WTC11 (cell line): ENCODE results near the gene RBM43. TPM values are rescaled to one million over a fixed set of nuclear protein-coding genes. Genes with fewer than 3 reads are reported as not detected.

ENCODE experiments used
- ATAC-seq: fragments of 200-7000 bp; cut with Tn5 transposase; 2 replicates; pipeline ENCODE4 v1.10.0; 2021; ENCODE audit warnings: mild to moderate bottlenecking, moderate library complexity
- CTCF ChIA-PET: fragments of 300-600 bp; sonication (Branson Sonifier 250); formaldehyde crosslinking; loops from one replicate; lab custom pipeline; 2021; ENCODE audit warnings: antibody characterized with exemption; lab: Charles Lee
- POLR2A ChIA-PET: fragments of 350-600 bp; sonication (Branson Sonifier 250); formaldehyde crosslinking; loops from one replicate; lab custom pipeline; 2021; ENCODE audit warnings: antibody characterized with exemption; lab: Charles Lee
- DNase-seq: peaks from one replicate; pipeline ENCODE4 v3.0.0; 2021; ENCODE audit warnings: low spot score
- H3K27ac Mint-ChIP-seq: 2 replicates; pipeline ENCODE4 v1.8.0; 2021; ENCODE audit warnings: mixed read lengths
- H3K27me3 Mint-ChIP-seq: 2 replicates; pipeline ENCODE4 v1.8.0; 2021; ENCODE audit warnings: low read depth, mild to moderate bottlenecking, moderate library complexity, mixed read lengths
- H3K36me3 Mint-ChIP-seq: 2 replicates; pipeline ENCODE4 v1.8.0; 2021; ENCODE audit warnings: mixed read lengths
- H3K4me1 Mint-ChIP-seq: 2 replicates; pipeline ENCODE4 v1.8.0; 2022; ENCODE audit warnings: mixed read lengths
- H3K4me3 Mint-ChIP-seq: 2 replicates; pipeline ENCODE4 v1.8.0; 2021; ENCODE audit warnings: mild to moderate bottlenecking, moderate library complexity, mixed read lengths
- H3K9me3 Mint-ChIP-seq: 2 replicates; pipeline ENCODE4 v1.8.0; 2021; ENCODE audit warnings: mixed read lengths
- ATF6 ChIP-seq: sonication (generic); formaldehyde crosslinking; IDR thresholded peaks from 2 replicates; pipeline ENCODE4 v1.8.1; 2023; ENCODE audit warnings: mild to moderate bottlenecking, missing genetic modification reagents
- CBFB ChIP-seq: sonication (generic); formaldehyde crosslinking; IDR thresholded peaks from 2 replicates; pipeline ENCODE4 v1.8.1; 2022; ENCODE audit warnings: mild to moderate bottlenecking, low read depth, missing genetic modification reagents
- CREB1 ChIP-seq: sonication (generic); formaldehyde crosslinking; IDR thresholded peaks from 2 replicates; pipeline ENCODE4 v1.8.0; 2023; ENCODE audit warnings: mild to moderate bottlenecking, missing genetic modification reagents
- CREM ChIP-seq: sonication (generic); formaldehyde crosslinking; IDR thresholded peaks from 2 replicates; pipeline ENCODE4 v1.8.1; 2022; ENCODE audit warnings: mild to moderate bottlenecking, missing genetic modification reagents, moderate library complexity
- E2F4 ChIP-seq: sonication (generic); formaldehyde crosslinking; IDR thresholded peaks from 2 replicates; pipeline ENCODE4 v1.8.1; 2022; ENCODE audit warnings: low read depth, mild to moderate bottlenecking, moderate library complexity, missing genetic modification reagents, borderline replicate concordance
- E2F5 ChIP-seq: sonication (generic); formaldehyde crosslinking; IDR thresholded peaks from 2 replicates; pipeline ENCODE4 v1.8.1; 2022; ENCODE audit warnings: mild to moderate bottlenecking, moderate library complexity, missing genetic modification reagents
- ELF4 ChIP-seq: sonication (generic); formaldehyde crosslinking; IDR thresholded peaks from 2 replicates; pipeline ENCODE4 v1.8.1; 2022; ENCODE audit warnings: low read depth, mild to moderate bottlenecking, moderate library complexity, missing genetic modification reagents
- ESRRA ChIP-seq: sonication (generic); formaldehyde crosslinking; IDR thresholded peaks from 2 replicates; pipeline ENCODE4 v1.8.1; 2022; ENCODE audit warnings: mild to moderate bottlenecking, missing genetic modification reagents, borderline replicate concordance
- ETV6 ChIP-seq: sonication (generic); formaldehyde crosslinking; IDR thresholded peaks from 2 replicates; pipeline ENCODE4 v1.8.1; 2022; ENCODE audit warnings: mild to moderate bottlenecking, missing genetic modification reagents
- FOXK1 ChIP-seq: sonication (generic); formaldehyde crosslinking; IDR thresholded peaks from 2 replicates; pipeline ENCODE4 v1.8.0; 2022; ENCODE audit warnings: mild to moderate bottlenecking, moderate library complexity, missing genetic modification reagents
- GRHL2 ChIP-seq: fragments of 250-450 bp; sonication (Bioruptor Pico); IDR thresholded peaks from 2 replicates; pipeline ENCODE4 v1.8.0; 2022; ENCODE audit warnings: mild to moderate bottlenecking, moderate library complexity; ENCODE audit not compliant: insufficient replicate concordance, severe bottlenecking
- JAZF1 ChIP-seq: fragments of 250-450 bp; sonication (Bioruptor Pico); IDR thresholded peaks from 2 replicates; pipeline ENCODE4 v1.9.0; 2021; ENCODE audit warnings: moderate library complexity, mild to moderate bottlenecking, inconsistent platforms
- MYBL2 ChIP-seq: sonication (generic); formaldehyde crosslinking; IDR thresholded peaks from 2 replicates; pipeline ENCODE4 v1.8.1; 2023; ENCODE audit warnings: mild to moderate bottlenecking, moderate library complexity, missing genetic modification reagents
- NR3C1 ChIP-seq: sonication (generic); formaldehyde crosslinking; conservative IDR thresholded peaks from 2 replicates; pipeline ENCODE4 v1.8.1; 2023; ENCODE audit warnings: low read depth, mild to moderate bottlenecking, missing genetic modification reagents
- OVOL2 ChIP-seq: fragments of 250-450 bp; sonication (Bioruptor Pico); IDR thresholded peaks from 2 replicates; pipeline ENCODE4 v1.9.0; 2021; ENCODE audit warnings: mild to moderate bottlenecking, borderline replicate concordance
- PRRX2 ChIP-seq: fragments of 250-450 bp; sonication (Bioruptor Pico); IDR thresholded peaks from 2 replicates; pipeline ENCODE4 v1.8.0; 2021; ENCODE audit warnings: mild to moderate bottlenecking
- SP1 ChIP-seq: sonication (generic); formaldehyde crosslinking; conservative IDR thresholded peaks from 2 replicates; pipeline ENCODE4 v1.8.1; 2022; ENCODE audit warnings: missing genetic modification reagents
- TP53 ChIP-seq: sonication (generic); formaldehyde crosslinking; IDR thresholded peaks from 2 replicates; pipeline ENCODE4 v1.8.1; 2023; ENCODE audit warnings: mild to moderate bottlenecking, missing genetic modification reagents
- ZNF232 ChIP-seq: sonication (generic); formaldehyde crosslinking; IDR thresholded peaks from 2 replicates; pipeline ENCODE4 v1.8.0; 2022; ENCODE audit warnings: mild to moderate bottlenecking, missing genetic modification reagents
- ZNF416 ChIP-seq: fragments of 250-450 bp; sonication (Bioruptor Pico); IDR thresholded peaks from 2 replicates; pipeline ENCODE4 v1.9.0; 2021; ENCODE audit warnings: mild to moderate bottlenecking, inconsistent platforms
- ZSCAN18 ChIP-seq: fragments of 250-450 bp; sonication (Bioruptor Pico); IDR thresholded peaks from 2 replicates; pipeline ENCODE4 v2.1.2; 2022; ENCODE audit warnings: mild to moderate bottlenecking, moderate library complexity
- total RNA-seq: library from RNA; stranded (reverse); gene quantifications from 3 replicates; pipeline ENCODE4 v1.2.3, GENCODE V29; 2021
- TF ChIP-seq, protein P1 (sequence below): sonication (generic); formaldehyde crosslinking; IDR thresholded peaks from 2 replicates; pipeline ENCODE4 v1.8.1; 2023; ENCODE audit warnings: mild to moderate bottlenecking, missing genetic modification reagents, borderline replicate concordance
- TF ChIP-seq, protein P2 (sequence below): sonication (generic); formaldehyde crosslinking; IDR thresholded peaks from 2 replicates; pipeline ENCODE4 v1.8.0; 2022; ENCODE audit warnings: mild to moderate bottlenecking, missing genetic modification reagents

Gene RBM43
- total RNA-seq, 1 experiment from 2014 or later = 2.8 TPM

DNA sequence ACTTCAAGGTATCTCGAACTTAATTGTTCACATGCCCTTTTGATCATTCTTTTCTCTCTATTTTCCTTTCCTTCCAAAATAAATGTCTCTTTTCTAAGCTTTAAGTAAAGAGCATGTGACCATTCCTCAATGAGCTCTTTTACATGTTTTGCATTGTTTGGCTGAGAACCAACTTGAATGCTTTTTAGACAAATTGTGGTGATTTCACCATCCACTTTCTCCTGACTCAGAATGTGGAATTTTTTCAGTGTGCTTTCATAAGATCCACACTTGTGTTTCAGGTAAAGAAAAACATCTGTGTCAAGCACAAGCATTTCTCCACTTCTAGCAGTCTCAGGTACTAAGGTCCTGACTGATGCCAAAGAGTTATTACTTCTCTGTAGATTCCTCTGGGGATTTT lies 10.7 kb downstream of the RBM43 start:
- TF ChIP-seq ESRRA (no peak), GRHL2 (CRISPR knock-in tag) (no peak), NR3C1 (CRISPR knock-in tag) (no peak), CREM (no peak), E2F4 (no peak), OVOL2 (no peak), TP53 (CRISPR knock-in tag) (no peak), CBFB (CRISPR knock-in tag) (no peak), ETV6 (no peak), PRRX2 (CRISPR knock-in tag) (no peak), JAZF1 (no peak), CREB1 (no peak), ELF4 (CRISPR knock-in tag) (no peak), ATF6 (CRISPR knock-in tag) (no peak), ZNF232 (CRISPR knock-in tag) (no peak), FOXK1 (CRISPR knock-in tag) (no peak)
- TF ChIP-seq, protein P1, sequence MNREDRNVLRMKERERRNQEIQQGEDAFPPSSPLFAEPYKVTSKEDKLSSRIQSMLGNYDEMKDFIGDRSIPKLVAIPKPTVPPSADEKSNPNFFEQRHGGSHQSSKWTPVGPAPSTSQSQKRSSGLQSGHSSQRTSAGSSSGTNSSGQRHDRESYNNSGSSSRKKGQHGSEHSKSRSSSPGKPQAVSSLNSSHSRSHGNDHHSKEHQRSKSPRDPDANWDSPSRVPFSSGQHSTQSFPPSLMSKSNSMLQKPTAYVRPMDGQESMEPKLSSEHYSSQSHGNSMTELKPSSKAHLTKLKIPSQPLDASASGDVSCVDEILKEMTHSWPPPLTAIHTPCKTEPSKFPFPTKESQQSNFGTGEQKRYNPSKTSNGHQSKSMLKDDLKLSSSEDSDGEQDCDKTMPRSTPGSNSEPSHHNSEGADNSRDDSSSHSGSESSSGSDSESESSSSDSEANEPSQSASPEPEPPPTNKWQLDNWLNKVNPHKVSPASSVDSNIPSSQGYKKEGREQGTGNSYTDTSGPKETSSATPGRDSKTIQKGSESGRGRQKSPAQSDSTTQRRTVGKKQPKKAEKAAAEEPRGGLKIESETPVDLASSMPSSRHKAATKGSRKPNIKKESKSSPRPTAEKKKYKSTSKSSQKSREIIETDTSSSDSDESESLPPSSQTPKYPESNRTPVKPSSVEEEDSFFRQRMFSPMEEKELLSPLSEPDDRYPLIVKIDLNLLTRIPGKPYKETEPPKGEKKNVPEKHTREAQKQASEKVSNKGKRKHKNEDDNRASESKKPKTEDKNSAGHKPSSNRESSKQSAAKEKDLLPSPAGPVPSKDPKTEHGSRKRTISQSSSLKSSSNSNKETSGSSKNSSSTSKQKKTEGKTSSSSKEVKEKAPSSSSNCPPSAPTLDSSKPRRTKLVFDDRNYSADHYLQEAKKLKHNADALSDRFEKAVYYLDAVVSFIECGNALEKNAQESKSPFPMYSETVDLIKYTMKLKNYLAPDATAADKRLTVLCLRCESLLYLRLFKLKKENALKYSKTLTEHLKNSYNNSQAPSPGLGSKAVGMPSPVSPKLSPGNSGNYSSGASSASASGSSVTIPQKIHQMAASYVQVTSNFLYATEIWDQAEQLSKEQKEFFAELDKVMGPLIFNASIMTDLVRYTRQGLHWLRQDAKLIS = no peak
- TF ChIP-seq, protein P2, sequence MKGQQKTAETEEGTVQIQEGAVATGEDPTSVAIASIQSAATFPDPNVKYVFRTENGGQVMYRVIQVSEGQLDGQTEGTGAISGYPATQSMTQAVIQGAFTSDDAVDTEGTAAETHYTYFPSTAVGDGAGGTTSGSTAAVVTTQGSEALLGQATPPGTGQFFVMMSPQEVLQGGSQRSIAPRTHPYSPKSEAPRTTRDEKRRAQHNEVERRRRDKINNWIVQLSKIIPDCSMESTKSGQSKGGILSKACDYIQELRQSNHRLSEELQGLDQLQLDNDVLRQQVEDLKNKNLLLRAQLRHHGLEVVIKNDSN = no peak
- Mint-ChIP-seq H3K27me3 (no peaks in the 10 kb centered on the region), H3K4me1 (no peaks in the 10 kb centered on the region), H3K9me3 (peaks cover 21% of the 10 kb centered on the region), H3K4me3 (no peak overlapping the region), H3K27ac (no peak overlapping the region), H3K36me3 (peaks cover 32% of the 10 kb centered on the region)
- CTCF ChIA-PET = no interaction called here
- no peak for ATAC-seq
- POLR2A ChIA-PET = no interaction called here
- no peak for DNase-seq

GRCh38 chr2:151247432-151247831 lies 14.2 kb downstream of the RBM43 start:
- TF ChIP-seq ZSCAN18 (CRISPR knock-in tag) = no peak
- TF ChIP-seq SP1 (CRISPR knock-in tag) = no peak
- TF ChIP-seq ETV6 = no peak
- no peak for TF ChIP-seq MYBL2 (CRISPR knock-in tag)
- TF ChIP-seq E2F5 (CRISPR knock-in tag) = no peak
- no peak for TF ChIP-seq ZNF416
- TF ChIP-seq, all 79 proteins: peak for 0
- ATAC-seq (no peak), DNase-seq (no peak)
- ChIA-PET CTCF (no interaction called here), POLR2A (no interaction called here)
- Mint-ChIP-seq H3K9me3 (peaks cover 24% of the 10 kb centered on the region), H3K4me3 (no peak overlapping the region), H3K36me3 (peaks cover 35% of the 10 kb centered on the region), H3K27ac (no peak overlapping the region), H3K27me3 (no peaks in the 10 kb centered on the region), H3K4me1 (no peaks in the 10 kb centered on the region)
